NT2/D1 (cell line): Measurements from ENCODE around the gene EXD3.

Experiments
- SUZ12 ChIP-seq: IDR thresholded peaks from 2 replicates; pipeline ENCODE4 v1.6.1; 2011; ENCODE audit not compliant: insufficient read length, insufficient read depth; ENCODE audit errors: extremely low read depth
- YY1 ChIP-seq: IDR thresholded peaks from 2 replicates; pipeline ENCODE4 v1.6.1; 2011; ENCODE audit not compliant: insufficient read length, insufficient read depth
- ZNF274 ChIP-seq: IDR thresholded peaks from 2 replicates; pipeline ENCODE4 v1.6.1; 2011; ENCODE audit warnings: mild to moderate bottlenecking, low read depth, low read length

- TF ChIP-seq YY1 (no peak), SUZ12 (no peak), ZNF274 (no peak)
These were observed 37.7 kb upstream of the EXD3 start for GRCh38 chr9:137460363-137461315.
